ENCODE results near the gene COL25A1. TPM values are rescaled to one million over a fixed set of nuclear protein-coding genes. Genes with fewer than 3 reads are reported as not detected.
A peak's percentile ranks its signal among the peaks of the same experiment; 100 is the strongest.

The COL25A1 gene
- total and polyA plus RNA-seq, 4 donors = 0.61 to 4.4 (median 2.1) TPM

DNA sequence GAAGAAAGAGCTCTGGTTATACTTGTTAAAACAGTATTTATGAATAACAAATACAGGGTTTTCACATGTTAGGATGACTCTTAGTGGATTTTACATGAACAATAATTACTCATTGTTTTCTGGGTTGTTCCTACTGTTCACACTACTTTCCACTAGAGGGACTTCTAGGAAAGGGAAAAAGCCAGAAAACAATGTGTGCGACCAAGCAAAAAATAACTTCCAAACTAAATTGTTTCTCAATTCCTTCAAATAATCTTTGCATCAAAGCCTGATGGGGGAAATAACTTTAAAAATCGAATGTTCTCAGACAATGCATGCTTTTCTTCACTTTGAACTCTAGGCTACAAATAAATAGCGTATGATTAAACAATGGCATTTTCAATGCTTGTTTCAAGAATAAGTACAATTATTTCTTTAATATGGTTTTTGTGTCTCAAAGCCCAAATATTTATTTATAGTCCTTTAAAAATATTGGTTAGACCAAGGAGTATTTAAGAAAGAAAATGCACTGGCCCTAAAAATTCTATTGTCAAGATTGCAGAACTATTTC, 467.5 kb downstream of the COL25A1 start:
- H3K9me3 ChIP-seq (ENCODE audit: control insufficient read depth in 4 of 4, low read length in 3 of 4) = no peaks in the 10 kb centered on the region
- no peak for DNase-seq (ENCODE audit: low spot score)
- H3K9ac ChIP-seq (ENCODE audit: low read depth in 1 of 2, low read length in 2 of 2) = no peak overlapping the region
- no peak for TF ChIP-seq GABPA (IDR thresholded peaks at IDR 0.05 in 1 of 2, conservative IDR thresholded peaks at IDR 0.05 in 1 of 2)
- TF ChIP-seq RAD21 (IDR thresholded peaks at IDR 0.05) = peak; percentile 90 to 91
- peak in 1 of 2 donors; percentile 6 for TF ChIP-seq HNF4A (conservative IDR thresholded peaks at IDR 0.05)
- TF ChIP-seq, protein P1, sequence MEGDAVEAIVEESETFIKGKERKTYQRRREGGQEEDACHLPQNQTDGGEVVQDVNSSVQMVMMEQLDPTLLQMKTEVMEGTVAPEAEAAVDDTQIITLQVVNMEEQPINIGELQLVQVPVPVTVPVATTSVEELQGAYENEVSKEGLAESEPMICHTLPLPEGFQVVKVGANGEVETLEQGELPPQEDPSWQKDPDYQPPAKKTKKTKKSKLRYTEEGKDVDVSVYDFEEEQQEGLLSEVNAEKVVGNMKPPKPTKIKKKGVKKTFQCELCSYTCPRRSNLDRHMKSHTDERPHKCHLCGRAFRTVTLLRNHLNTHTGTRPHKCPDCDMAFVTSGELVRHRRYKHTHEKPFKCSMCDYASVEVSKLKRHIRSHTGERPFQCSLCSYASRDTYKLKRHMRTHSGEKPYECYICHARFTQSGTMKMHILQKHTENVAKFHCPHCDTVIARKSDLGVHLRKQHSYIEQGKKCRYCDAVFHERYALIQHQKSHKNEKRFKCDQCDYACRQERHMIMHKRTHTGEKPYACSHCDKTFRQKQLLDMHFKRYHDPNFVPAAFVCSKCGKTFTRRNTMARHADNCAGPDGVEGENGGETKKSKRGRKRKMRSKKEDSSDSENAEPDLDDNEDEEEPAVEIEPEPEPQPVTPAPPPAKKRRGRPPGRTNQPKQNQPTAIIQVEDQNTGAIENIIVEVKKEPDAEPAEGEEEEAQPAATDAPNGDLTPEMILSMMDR (IDR thresholded peaks at IDR 0.05; ENCODE audit: low read depth, low read length, missing input control) = peak; percentile 70
- no peak for TF ChIP-seq FOXA2 (IDR thresholded peaks at IDR 0.05)
- H3K36me3 ChIP-seq (ENCODE audit: control insufficient read depth in 4 of 4, insufficient read depth in 3 of 4, low read depth in 1 of 4, low read length in 3 of 4) = no peaks in the 10 kb centered on the region
- no peak overlapping the region for H3K4me3 ChIP-seq (ENCODE audit: low read depth in 1 of 3, low read length in 3 of 3)
- H3K27ac ChIP-seq (ENCODE audit: low read depth in 1 of 2, low read length in 2 of 2) = no peak overlapping the region
- WGBS = 29% methylated on average over 3 of the region's 3 CpGs
- no peaks in the 10 kb centered on the region for H3K4me1 ChIP-seq (ENCODE audit: control insufficient read depth in 4 of 4, insufficient read depth in 4 of 4, low read length in 3 of 4)
- H3K27me3 ChIP-seq (ENCODE audit: control insufficient read depth in 4 of 4, insufficient read depth in 4 of 4, low read length in 3 of 4) = no peaks in the 10 kb centered on the region

DNA sequence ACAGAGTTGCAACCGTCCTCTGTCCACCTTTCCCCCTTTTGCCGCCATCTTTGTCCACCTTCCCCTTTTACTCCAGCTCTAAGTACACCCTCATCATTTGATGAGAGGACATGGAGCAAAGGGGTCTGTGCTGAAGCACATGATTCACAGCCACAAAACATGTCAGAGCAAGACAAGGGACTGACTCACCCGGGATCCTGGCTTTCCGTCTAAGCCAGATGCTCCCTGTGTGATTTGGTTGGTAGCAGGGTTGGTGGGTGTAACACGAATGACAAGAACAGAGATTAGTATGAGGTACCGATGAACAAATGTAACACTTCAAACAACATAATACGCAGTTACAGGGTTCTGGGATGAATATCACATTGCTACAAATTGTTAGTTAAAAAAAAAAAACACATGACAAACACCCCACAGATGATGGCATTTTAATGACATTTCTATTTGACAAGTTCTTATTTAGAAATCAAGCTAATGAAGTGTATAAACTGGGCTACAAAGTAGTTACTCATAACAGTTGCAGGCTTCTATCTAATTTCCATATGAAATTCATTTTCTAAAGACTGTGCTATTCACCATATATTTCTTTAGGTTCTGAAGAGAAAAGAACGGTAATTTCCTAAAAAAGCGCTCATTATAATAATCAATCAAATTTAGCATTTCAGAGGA, 468.2 kb downstream of the COL25A1 start:
- no peaks in the 10 kb centered on the region for H3K27me3 ChIP-seq (ENCODE audit: control insufficient read depth in 4 of 4, insufficient read depth in 4 of 4, low read length in 3 of 4)
- no peak overlapping the region for H3K9ac ChIP-seq (ENCODE audit: low read depth in 1 of 2, low read length in 2 of 2)
- TF ChIP-seq EGR1 (IDR thresholded peaks at IDR 0.05; ENCODE audit: low read depth in 2 of 2) = no peak
- TF ChIP-seq JUND (IDR thresholded peaks at IDR 0.05) = no peak
- TF ChIP-seq, protein P1 (IDR thresholded peaks at IDR 0.05; ENCODE audit: low read depth, low read length, missing input control) = no peak
- no peak for TF ChIP-seq NR2F2 (IDR thresholded peaks at IDR 0.05)
- no peak for TF ChIP-seq YY1 (IDR thresholded peaks at IDR 0.05)
- TF ChIP-seq, protein P2, sequence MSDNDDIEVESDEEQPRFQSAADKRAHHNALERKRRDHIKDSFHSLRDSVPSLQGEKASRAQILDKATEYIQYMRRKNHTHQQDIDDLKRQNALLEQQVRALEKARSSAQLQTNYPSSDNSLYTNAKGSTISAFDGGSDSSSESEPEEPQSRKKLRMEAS (IDR thresholded peaks at IDR 0.05) = no peak
- no peak for TF ChIP-seq HNF4G (IDR thresholded peaks at IDR 0.05)
- TF ChIP-seq, protein P3, sequence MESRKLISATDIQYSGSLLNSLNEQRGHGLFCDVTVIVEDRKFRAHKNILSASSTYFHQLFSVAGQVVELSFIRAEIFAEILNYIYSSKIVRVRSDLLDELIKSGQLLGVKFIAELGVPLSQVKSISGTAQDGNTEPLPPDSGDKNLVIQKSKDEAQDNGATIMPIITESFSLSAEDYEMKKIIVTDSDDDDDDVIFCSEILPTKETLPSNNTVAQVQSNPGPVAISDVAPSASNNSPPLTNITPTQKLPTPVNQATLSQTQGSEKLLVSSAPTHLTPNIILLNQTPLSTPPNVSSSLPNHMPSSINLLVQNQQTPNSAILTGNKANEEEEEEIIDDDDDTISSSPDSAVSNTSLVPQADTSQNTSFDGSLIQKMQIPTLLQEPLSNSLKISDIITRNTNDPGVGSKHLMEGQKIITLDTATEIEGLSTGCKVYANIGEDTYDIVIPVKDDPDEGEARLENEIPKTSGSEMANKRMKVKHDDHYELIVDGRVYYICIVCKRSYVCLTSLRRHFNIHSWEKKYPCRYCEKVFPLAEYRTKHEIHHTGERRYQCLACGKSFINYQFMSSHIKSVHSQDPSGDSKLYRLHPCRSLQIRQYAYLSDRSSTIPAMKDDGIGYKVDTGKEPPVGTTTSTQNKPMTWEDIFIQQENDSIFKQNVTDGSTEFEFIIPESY (IDR thresholded peaks at IDR 0.05) = no peak
- TF ChIP-seq TAF1 (conservative IDR thresholded peaks at IDR 0.05) = no peak
- no peak for TF ChIP-seq RXRA (IDR thresholded peaks at IDR 0.05)
- TF ChIP-seq, protein P4, sequence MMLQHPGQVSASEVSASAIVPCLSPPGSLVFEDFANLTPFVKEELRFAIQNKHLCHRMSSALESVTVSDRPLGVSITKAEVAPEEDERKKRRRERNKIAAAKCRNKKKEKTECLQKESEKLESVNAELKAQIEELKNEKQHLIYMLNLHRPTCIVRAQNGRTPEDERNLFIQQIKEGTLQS (IDR thresholded peaks at IDR 0.05) = no peak
- H3K4me3 ChIP-seq (ENCODE audit: low read depth in 1 of 3, low read length in 3 of 3) = no peak overlapping the region
- 77% methylated on average over 9 of the region's 9 CpGs for WGBS
- DNase-seq (ENCODE audit: low spot score) = no peak
- no peaks in the 10 kb centered on the region for H3K36me3 ChIP-seq (ENCODE audit: control insufficient read depth in 4 of 4, insufficient read depth in 3 of 4, low read depth in 1 of 4, low read length in 3 of 4)
- no peaks in the 10 kb centered on the region for H3K4me1 ChIP-seq (ENCODE audit: control insufficient read depth in 4 of 4, insufficient read depth in 4 of 4, low read length in 3 of 4)
- no peak overlapping the region for H3K27ac ChIP-seq (ENCODE audit: low read depth in 1 of 2, low read length in 2 of 2)
- H3K9me3 ChIP-seq (ENCODE audit: control insufficient read depth in 4 of 4, low read length in 3 of 4) = no peaks in the 10 kb centered on the region
